ENCODE data around the gene CHST12.
"Not testable (repeated sequence)": the region's sequence is repeated elsewhere in the genome, so short reads cannot be mapped to it uniquely, and the experiment has no call there.

The CHST12 gene

DNA sequence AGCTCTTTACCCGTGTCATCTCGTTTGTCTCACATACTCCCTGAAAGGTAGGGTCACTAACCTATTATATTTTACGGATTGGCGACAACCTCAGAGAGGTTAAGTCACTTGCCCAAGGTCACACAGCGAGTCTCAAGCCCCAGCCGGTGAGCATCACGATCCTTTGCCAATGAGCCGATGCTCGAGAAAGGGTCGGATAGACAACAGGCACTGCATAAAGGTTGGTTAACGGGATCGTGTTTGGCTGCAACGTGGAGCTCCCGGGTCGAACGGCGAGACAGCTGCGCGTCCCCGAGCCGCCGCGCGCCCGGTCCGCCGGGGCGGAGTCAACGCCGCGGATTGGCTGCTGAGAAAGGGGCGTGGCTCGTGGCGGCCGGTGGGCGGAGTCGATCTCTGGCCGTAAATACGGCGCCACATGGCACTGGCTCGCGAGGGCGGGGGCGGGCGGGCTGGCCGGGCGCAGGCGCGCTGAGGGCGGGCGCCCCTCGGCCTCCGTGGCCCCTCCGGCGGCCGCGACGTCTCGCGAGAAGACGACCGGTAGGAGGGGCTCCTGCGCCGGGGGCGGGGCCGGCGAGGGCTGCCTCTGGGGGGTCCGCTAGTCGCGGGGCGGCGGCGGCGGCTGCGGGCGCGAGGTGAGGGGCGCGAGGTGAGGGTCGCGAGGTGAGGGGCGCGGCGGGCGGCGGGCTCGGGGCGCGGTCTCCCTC is at the start of gene CHST12:
CHST12 (plus strand) TSS at position 598 of the 704 bp plus-strand sequence. CDS start 29,029 bp downstream, outside the sequence.
- peak; percentile 94 to 97 (median 96) for DNase-seq

DNA sequence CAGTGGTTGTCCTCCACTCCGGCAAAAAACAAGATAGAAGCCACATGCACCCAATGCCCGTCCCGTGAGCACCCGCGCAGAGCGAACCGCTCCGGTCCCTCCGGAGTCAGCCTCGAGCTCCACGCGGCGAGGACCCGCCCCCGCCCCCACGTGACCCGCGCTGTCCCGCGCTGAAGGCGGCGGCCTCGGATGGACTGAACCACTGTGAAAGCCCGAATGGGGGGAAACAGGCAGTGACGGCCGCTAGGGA is 49.5 kb upstream of the CHST12 start:
- peak; percentile 85 to 99 (median 96) for DNase-seq

DNA sequence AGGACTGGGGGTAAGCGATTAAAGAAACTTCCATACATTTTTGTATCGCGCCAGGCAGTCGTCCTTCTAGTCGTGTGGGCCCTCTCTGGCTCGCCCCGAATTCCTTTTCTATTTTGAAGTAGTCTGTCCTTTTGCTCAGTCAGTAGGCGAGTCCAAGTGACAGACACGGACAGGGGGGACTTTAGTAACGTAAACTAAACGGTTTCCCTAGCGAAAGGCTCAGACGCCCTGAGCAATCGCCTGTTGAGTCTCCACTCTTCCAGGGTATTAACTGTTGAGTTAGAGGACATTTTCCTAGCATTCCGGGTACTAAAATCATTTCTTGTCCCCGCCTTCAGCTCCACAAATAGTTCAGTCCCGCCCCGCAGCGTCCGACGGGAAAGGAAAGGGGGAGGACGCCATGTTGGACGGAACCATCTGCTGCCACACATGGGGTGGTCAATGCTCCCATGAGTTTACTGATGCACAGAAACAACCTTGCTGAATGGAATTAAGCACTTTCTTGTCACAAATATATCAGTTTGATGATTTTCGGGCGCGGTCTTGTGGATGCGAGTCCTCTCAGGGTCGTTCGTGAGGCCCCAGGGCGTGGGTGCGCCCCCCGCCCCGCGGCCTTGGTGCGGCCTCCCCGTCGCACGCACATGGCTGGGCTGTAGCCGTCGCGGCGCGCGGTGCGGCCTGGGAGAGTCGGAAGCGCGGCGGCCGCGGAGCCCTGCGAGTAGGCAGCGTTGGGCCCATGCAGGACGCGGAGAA is 49.0 kb upstream of the CHST12 start, which contains the start of gene EIF3B:
EIF3B (plus strand) TSS at position 642 of the 753 bp plus-strand sequence; CDS start at position 737, 95 bp downstream.
- DNase-seq = peak; percentile 97 to 99 (median 99)

DNA sequence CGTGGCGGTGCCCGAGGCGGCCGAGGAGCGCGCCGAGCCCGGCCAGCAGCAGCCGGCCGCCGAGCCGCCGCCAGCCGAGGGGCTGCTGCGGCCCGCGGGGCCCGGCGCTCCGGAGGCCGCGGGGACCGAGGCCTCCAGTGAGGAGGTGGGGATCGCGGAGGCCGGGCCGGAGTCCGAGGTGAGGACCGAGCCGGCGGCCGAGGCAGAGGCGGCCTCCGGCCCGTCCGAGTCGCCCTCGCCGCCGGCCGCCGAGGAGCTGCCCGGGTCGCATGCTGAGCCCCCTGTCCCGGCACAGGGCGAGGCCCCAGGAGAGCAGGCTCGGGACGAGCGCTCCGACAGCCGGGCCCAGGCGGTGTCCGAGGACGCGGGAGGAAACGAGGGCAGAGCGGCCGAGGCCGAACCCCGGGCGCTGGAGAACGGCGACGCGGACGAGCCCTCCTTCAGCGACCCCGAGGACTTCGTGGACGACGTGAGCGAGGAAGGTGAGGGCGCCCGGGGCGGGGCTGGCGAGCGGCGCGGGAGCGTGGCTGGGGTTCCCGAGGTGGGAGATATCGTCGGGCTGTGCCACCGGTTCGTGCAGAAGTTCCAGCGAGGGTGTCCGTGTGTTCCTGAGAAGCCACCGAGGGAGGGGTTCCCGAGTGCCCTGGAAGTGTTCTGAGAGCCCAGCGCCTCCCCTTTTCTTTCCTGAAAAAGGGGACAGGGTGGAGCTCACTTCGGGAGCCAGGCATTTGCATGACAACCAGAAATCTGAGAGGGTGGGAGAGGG is 48.3 kb upstream of the CHST12 start:
- DNase-seq = peak in 2 of 3 experiments; percentile 47 to 66

DNA sequence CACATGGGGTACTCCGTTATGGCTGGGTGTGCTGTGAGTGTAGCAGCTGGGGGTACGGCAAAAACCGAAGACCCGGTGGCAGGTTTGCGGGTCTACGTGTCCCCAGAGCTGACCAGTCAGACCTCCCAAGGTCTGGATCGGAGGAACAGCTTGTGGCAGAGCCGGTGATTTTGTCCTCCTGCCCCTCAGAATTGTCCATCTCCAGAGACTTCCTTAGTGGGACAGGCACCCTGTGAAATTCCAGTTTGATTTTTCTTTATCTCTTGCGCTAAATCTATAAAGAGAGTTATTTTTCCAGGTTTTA is 47.8 kb upstream of the CHST12 start:
- DNase-seq = no peak

DNA sequence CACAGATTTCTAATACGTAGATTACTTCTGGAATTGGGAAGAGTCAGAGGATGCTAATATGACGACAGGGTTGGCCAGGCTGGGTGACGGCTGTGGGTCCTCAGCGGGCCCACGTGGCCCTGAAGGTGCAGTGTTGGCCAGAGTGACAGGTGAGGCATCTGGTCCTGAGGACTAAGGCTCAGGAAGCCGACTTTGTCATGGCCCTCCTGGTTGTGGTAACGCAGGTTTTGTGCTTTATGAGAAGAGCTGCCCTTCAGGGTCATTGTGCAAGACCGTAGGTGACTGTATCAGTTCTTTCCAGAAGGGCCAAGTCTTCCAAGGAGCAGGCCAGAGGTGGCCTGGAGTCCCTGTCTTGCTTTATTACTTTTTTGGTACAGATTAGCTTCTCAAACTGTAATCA is 46.2 kb upstream of the CHST12 start:
- DNase-seq = no peak

DNA sequence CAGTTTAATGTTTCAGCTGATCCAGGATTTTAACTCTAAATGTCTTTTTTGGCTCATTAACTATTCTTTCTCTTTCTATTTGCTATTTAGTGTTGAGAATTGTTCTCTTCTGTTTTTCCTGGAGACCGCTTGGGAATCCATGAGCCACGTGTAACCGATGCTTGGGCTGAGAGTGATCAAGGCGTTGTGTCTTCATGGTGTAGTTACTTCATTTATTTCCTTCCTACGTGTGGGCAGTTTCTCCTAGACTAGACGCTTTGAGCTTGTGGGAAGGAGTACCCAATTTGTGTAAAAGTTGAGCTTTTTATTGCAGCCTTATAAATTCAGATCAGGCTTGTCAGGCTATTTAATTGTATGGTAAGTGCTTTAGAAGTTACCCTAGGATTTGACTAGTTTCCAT is 45.8 kb upstream of the CHST12 start:
- DNase-seq = no peak

DNA sequence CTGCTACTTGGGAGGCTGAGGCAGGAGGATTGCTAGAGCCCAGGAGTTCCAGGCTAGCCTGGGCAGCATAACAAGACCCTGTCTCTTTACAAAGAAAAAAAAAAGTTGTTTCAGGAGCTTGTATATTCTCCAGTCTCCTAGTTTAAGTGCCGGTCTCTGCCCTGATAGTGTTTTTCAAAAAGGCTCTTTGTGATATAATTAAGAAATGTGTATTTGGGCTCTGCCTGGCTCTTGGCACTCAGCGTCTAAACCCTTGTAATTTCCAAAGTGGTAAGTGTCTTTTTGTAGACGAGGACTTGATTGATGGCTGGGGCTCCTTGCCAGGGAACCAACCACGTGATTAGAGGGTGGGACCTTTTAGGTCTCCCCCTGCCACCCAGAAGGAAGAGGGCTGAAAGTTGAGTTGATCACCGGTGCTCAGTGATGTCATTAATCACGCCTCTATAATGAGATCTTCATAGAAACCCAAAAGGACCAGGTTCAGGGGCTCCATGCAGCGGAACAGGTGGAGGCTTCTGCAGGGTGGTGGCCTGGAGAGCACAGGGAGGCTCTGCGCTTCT is 44.4 kb upstream of the CHST12 start:
- DNase-seq = peak in 1 of 3 experiments; percentile 44

DNA sequence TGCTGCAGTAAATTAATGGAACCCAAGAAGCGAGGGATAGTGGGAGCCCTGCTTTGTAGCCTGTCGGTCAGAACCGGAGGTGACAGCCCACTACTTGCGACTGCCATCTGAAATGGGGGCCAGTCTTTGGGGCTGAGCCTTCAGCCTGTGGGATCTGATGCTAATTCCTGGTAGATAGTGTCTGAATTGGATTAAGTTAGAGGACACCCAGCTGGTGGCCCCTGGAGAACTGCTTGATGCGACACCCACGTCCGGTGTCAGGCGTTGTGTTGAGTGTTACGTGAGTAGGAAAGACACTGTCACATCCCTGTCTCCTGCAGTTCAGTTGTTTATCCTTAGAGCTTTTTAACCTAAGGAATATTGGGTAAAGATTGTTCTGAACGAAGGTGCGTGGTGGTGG is 43.8 kb upstream of the CHST12 start:
- no peak for DNase-seq

DNA sequence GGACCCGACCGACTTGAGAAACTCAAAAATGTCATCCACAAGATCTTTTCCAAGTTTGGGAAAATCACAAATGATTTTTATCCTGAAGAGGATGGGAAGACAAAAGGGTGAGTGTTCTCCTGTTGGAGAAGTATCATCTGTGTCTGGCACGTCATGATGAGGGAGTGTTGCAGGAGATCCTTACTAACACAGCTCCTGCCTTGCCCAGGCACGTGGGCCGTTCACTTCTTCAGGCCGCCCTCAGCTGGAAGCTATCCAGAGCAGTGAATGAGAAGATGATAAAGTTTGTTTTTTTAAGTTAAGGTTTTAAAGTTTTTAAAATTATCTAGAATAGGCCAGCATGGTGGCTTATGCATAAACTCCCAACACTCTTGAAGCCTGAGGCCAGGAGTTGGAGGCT is 42.6 kb upstream of the CHST12 start:
- no peak for DNase-seq

DNA sequence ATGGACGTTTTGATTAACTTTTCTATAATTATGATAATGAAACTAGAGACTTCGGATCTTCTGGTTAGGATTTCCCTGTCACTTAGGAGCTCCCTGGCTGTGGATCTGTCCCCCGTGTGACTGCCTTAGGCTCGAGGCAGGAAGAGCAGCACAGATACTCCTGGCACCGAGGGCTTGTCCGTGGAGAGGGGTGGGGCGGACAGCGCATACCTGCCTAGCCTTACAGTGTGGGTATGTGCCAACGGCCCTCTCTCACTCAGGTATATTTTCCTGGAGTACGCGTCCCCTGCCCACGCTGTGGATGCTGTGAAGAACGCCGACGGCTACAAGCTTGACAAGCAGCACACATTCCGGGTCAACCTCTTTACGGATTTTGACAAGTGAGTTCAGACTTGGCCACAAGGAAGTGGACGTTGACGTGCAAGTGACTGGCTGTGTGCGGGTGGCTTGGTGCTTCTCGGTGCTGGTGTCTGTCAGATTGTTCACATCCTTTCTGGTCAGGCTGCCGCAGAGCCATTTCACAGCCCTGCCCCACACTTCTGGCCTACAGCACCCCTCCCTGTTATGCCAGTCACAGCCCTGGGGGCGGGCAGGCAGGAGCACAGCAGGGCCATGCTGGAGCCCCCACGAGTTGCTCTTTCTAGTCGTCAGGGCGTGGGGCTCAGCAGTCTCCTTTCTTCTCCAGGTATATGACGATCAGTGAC is 40.9 kb upstream of the CHST12 start:
- no peak for DNase-seq

DNA sequence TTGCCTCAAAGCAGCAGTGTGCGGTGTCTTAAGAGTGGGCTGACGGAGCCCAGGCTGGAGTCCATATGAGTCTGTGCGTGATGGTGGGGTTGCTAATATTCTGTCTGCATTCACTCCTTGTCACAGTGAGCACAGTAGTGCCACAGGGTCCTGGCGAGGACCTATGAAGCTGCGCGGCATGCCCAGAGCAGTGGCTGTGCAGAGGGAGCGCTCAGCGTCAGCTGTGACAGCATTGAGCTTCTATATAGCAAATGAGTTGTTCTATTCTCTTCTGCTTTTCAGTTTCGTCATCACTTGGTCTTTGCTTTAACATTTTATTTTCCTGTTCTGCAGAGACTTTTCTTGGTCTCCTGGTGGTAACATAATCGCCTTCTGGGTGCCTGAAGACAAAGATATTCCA is 34.3 kb upstream of the CHST12 start:
- DNase-seq = no peak

DNA sequence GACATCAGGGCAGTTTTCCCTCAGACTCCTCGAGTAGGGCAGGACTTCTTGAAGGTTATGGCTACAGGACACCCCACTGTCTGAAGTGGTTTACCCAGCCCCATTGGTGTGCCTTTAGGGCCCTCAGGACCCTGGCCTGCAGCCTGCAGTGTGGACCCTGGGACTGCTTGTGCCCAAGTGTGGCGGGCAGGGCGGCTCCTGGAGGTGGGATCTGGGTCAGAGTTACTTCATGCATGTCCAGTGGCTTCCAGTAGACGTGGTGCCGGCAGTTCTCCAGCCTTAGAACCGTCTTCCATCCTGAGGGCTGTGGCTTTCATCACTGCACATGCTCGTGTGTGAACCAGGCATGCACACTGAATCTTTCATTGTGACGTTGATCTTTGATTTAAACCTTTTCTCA is 32.1 kb upstream of the CHST12 start:
- no peak for DNase-seq

DNA sequence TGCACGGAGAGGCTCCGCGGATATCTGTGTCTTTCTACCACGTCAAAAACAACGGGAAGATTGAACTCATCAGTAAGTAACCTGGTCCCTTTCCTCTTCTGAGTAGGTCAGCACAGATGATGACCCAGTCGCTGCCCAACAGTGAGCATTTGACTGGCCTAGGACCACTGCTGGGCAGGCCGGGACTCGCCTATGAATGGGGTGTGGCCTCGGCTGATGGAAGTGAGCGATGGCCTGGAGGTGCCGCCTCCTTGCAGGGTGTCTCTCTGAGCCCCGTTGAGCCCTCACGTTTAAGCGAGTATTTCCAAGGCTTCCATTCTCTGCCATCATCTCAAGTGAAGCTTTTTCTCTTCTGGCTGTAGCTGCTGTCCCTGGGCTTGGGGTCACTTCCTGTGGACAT is 30.7 kb upstream of the CHST12 start:
- no peak for DNase-seq

DNA sequence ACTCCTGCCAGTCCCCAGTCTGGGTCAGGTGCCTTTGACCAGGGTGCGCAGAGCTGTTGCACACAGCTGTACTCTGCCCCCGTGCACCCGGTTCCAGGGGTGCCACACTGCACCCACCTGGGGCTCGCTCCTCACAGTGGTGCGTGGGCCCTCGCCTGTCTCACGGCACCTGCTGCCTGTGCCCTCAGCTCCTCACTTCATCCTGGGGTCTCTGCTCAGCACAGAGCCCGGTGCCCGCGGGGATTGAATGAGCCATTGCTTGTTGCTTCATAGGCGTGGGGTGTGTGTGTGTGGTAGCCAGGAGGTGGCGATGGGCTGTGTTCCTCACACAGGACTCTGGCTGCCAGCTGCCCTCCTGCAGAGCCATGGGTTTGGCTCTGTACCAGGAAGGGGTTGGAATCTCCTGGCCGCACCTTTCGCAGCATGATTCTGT is 30.3 kb upstream of the CHST12 start:
- DNase-seq = no peak

DNA sequence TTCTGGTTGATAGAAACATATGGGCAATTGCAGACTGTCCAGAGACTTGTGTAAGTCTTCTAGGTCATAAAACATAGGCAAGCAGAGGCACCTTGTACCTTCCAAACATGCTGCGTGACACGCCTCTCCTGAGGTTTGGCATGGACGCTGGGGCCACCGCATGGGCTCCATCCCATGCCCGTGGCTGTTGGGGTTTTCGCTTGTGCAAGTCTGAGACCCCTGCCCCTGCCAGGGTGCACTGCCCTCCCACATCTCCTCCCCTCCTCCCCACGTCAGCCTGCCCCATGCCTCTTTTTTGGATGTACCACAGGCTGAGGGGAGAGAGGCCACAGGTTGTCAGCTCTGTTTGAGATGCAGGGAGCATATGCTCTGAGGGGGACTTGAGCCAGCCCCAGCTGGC is 29.8 kb upstream of the CHST12 start:
- no peak for DNase-seq

DNA sequence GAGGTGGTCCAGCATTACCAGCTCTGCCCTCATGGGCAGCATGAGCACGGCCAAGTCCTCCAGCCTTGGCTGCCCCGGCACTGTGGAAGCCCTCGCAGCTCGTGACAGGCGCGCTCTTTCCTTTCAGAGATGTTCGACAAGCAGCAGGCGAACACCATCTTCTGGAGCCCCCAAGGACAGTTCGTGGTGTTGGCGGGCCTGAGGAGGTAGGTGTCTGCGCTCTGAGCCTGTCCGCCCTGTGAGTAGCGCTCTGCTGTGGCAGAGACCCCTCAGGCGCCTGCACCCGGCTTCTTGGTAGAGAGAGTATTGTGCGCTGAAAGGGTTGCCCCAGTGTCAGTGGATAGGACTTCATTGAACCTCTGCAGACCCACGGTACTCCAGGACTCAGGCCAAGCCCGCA is 29.0 kb upstream of the CHST12 start:
- no peak for DNase-seq

DNA sequence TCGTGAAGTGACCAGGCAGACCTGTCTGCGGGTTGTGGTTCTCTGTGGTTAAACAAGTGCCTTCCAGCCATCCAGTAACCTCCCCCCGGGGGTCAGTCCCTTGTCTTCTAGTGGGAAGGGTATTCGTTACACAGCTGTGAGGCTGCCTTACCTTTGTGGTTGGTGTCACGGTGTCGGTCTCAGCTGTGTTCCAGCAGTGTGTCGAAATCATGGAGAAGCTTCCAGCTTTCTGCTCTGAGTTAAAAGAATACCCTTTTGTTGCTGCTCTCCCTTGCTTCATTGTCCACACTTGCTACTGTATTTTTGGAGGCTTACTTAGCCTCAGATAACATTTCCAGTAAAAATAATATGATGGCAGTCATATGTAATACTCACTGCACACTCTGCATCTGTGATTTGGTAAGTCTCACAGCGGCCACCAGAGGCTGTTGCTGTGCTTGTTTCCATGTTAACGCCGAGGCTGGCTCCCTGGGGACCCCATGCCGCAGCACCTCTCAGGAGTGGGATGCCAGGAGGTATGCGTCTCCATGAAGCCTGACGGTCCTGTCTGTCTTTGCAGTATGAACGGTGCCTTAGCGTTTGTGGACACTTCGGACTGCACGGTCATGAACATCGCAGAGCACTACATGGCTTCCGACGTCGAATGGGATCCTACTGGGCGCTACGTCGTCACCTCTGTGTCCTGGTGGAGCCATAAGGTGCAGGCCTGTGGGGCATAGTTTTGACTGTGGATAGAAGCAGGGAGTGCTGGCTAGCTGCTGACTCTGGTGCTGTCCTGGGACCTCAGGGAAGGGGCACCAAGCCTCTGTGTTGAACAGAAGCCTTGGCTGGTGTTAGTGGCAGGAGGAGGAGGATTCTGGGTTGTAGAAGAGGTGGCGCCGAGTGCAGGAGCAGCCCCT is 28.3 kb upstream of the CHST12 start:
- no peak for DNase-seq

DNA sequence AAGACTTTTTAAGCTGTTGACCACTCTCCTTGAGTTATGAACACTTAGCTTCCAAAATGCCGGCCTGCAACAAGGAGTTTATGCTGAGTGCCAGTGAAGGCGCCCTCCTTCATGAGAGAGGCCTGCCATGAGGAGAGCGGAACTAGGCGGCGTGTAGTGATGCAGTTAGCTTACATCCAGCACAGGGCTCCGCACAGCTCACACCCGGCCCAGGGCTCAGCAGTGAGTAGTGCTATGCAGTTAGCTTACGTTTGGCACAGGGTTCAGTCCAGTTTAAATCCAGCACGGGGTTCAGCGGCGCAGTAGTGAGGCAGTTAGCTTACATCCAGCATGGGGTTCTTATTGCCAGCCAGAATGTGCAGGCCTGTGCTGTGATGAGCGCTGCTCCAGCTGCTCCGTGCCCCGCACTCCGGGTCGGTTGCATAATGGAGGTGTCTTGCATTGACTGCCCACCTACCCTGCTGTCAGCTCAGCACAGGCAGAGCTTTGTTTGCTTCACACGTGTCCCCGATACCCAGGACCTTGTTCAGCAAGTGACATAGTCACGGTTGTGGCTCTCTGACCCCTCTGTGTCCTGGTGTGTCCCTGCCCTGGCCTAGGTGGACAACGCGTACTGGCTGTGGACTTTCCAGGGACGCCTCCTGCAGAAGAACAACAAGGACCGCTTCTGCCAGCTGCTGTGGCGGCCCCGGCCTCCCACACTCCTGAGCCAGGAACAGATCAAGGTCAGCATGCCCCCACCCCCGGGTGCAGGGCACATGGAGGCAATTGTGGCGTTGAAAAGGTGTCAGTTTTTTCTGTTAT is 26.9 kb upstream of the CHST12 start:
- no peak for DNase-seq

DNA sequence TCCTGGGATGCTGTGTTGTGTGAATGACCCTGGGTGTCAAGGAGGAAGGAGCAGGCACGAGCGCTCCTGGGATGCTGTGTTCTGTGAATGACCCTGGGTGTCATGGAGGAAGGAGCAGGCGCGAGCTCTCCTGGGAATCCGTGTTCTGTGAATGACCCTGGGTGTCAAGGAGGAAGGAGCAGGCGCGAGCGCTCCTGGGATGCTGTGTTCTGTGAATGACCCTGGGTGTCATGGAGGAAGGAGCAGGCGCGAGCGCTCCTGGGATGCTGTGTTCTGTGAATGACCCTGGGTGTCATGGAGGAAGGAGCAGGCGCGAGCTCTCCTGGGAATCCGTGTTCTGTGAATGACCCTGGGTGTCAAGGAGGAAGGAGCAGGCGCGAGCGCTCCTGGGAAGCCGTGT is 25.9 kb upstream of the CHST12 start:
- not testable (repeated sequence) for DNase-seq

DNA sequence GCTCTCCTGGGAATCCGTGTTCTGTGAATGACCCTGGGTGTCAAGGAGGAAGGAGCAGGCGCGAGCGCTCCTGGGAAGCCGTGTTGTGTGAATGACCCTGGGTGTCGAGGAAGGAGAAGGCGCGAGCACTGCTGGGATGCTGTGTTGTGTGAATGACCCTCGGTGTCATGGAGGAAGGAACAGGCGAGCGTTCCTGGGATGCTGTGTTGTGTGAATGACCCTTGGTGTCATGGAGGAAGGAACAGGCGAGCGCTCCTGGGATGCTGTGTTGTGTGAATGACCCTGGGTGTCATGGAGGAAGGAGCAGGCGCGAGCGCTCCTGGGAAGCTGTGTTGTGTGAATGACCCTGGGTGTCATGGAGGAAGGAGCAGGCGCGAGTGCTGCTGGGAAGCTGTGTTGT is 25.3 kb upstream of the CHST12 start:
- not testable (repeated sequence) for DNase-seq
